H1 (cell line): Measurements from ENCODE around the gene ZBP1. TPM values are rescaled to one million over a fixed set of nuclear protein-coding genes. Genes with fewer than 3 reads are reported as not detected.

Experiments
- CTCF ChIA-PET: fragments of 300-600 bp; sonication (Branson Sonifier 250); formaldehyde crosslinking; loops from one replicate; lab custom pipeline; 2021; ENCODE audit not compliant: partially characterized antibody; lab: Charles Lee
- POLR2A ChIA-PET: fragments of 300-600 bp; sonication (Branson Sonifier 250); formaldehyde crosslinking; loops from one replicate; lab custom pipeline; 2021; ENCODE audit warnings: inconsistent platforms; ENCODE audit not compliant: partially characterized antibody; lab: Charles Lee
- DNase-seq, 2 experiments: peaks; one replicate each; pipeline versions ENCODE4 v3.0.0 to v3.0.0-alpha.2; 2010 to 2022; ENCODE audit warnings: low spot score in 2 of 2, low read depth in 1 of 2, mixed read lengths in 1 of 2
- FAIRE-seq: peaks from 2 replicates; lab custom pipeline; 2011; peaks lifted over from hg19 to GRCh38; lab: Jason Lieb, UNC
- H2AFZ ChIP-seq: 2 replicates; pipeline ENCODE4 v1.8.1; 2012; ENCODE audit warnings: low read length, inconsistent platforms
- H2AK5ac ChIP-seq: 2 replicates; pipeline ENCODE4 v1.6.1; 2013; ENCODE audit warnings: low read depth, low read length
- H2BK120ac ChIP-seq: replicated peaks from 2 replicates; pipeline ENCODE3; 2013; ENCODE audit warnings: low read depth, low read length, inconsistent platforms
- H2BK12ac ChIP-seq: 2 replicates; pipeline ENCODE4 v1.6.1; 2013; ENCODE audit warnings: low read depth, low read length
- H2BK15ac ChIP-seq: 2 replicates; pipeline ENCODE4 v1.6.1; 2013; ENCODE audit warnings: low read length
- H2BK20ac ChIP-seq: 2 replicates; pipeline ENCODE4 v1.6.1; 2013; ENCODE audit warnings: low read length
- H2BK5ac ChIP-seq: 2 replicates; pipeline ENCODE4 v1.6.1; 2013; ENCODE audit warnings: low read depth, low read length
- H3K14ac ChIP-seq: 2 replicates; pipeline ENCODE4 v1.6.1; 2013; ENCODE audit warnings: inconsistent platforms; ENCODE audit not compliant: insufficient read length
- H3K18ac ChIP-seq: 2 replicates; pipeline ENCODE4 v1.6.1; 2013; ENCODE audit warnings: low read length; ENCODE audit errors: extremely low read depth
- H3K23ac ChIP-seq: 2 replicates; pipeline ENCODE4 v1.6.1; 2013; ENCODE audit warnings: inconsistent platforms; ENCODE audit not compliant: insufficient read length
- H3K23me2 ChIP-seq: 2 replicates; pipeline ENCODE4 v1.6.1; 2013; ENCODE audit warnings: low read depth, low read length
- H3K27ac ChIP-seq: 2 replicates; pipeline ENCODE4 v1.6.1; 2011; ENCODE audit warnings: low read depth, low read length, inconsistent platforms
- H3K27me3 ChIP-seq, 4 experiments: replicated peaks in 1 of 4; 1 replicate in 1 of 4; 2 replicates in 3 of 4; pipeline versions ENCODE4 v1.6.1 to v1.8.1; 2011 to 2013; ENCODE audit warnings: low read length in 3 of 4, mild to moderate bottlenecking in 3 of 4, inconsistent platforms in 2 of 4, mixed read lengths in 2 of 4, moderate library complexity in 1 of 4; ENCODE audit not compliant: control insufficient read depth in 3 of 4, insufficient read depth in 3 of 4; ENCODE audit errors: extremely low read depth in 1 of 4
- H3K36me3 ChIP-seq, 4 experiments: 2 replicates each; pipeline versions ENCODE4 v1.6.1 to v1.8.1; 2011 to 2013; ENCODE audit warnings: mild to moderate bottlenecking in 4 of 4, low read length in 3 of 4, moderate library complexity in 2 of 4, control low read depth in 1 of 4, inconsistent platforms in 1 of 4; ENCODE audit not compliant: insufficient read depth in 4 of 4, control insufficient read depth in 2 of 4
- H3K4ac ChIP-seq: replicated peaks from 2 replicates; pipeline ENCODE3; 2013; ENCODE audit warnings: low read length, low read depth, mixed read lengths, inconsistent platforms; ENCODE audit not compliant: insufficient read length
- H3K4me1 ChIP-seq, 4 experiments: replicated peaks in 1 of 4; 1 replicate in 1 of 4; 2 replicates in 3 of 4; pipeline versions ENCODE4 v1.6.1 to v1.8.1; 2011 to 2013; ENCODE audit warnings: low read length in 3 of 4, inconsistent platforms in 2 of 4, mixed read lengths in 1 of 4; ENCODE audit not compliant: insufficient read depth in 4 of 4, control insufficient read depth in 3 of 4
- H3K4me2 ChIP-seq, 2 experiments: 2 replicates each; pipeline versions ENCODE4 v1.6.1 to v1.8.1; 2011 to 2013; ENCODE audit warnings: low read depth in 2 of 2, low read length in 2 of 2, control low read depth in 1 of 2, inconsistent platforms in 1 of 2, mild to moderate bottlenecking in 1 of 2; ENCODE audit not compliant: insufficient read depth in 1 of 2
- H3K4me3 ChIP-seq, 4 experiments: fragments of 200-600, 300-600 bp in 1 of 4; sonication (generic), shearing (Covaris generic), sonication (Bioruptor Twin) in 1 of 4; 2 replicates each; pipeline versions ENCODE4 v1.5.1 to v1.8.1; 2011 to 2016; ENCODE audit warnings: low read length in 4 of 4, low read depth in 3 of 4, control low read depth in 2 of 4, inconsistent platforms in 2 of 4, mild to moderate bottlenecking in 2 of 4, mixed read lengths in 1 of 4, moderate library complexity in 1 of 4; ENCODE audit not compliant: insufficient read depth in 2 of 4; ENCODE audit errors: extremely low read depth in 1 of 4
- H3K56ac ChIP-seq: replicated peaks from 2 replicates; pipeline ENCODE3; 2013; ENCODE audit warnings: low read depth, mild to moderate bottlenecking, mixed read lengths, low read length, inconsistent platforms; ENCODE audit not compliant: insufficient read length
- H3K79me1 ChIP-seq: 2 replicates; pipeline ENCODE4 v1.6.1; 2013; ENCODE audit warnings: low read depth, low read length, control low read depth
- H3K79me2 ChIP-seq, 2 experiments: 2 replicates each; pipeline versions ENCODE4 v1.6.1 to v1.8.1; 2012 to 2013; ENCODE audit warnings: low read length in 2 of 2, mild to moderate bottlenecking in 2 of 2, inconsistent platforms in 1 of 2; ENCODE audit not compliant: insufficient read depth in 2 of 2, control insufficient read depth in 1 of 2
- H3K9ac ChIP-seq, 4 experiments: replicated peaks in 1 of 4; 1 replicate in 1 of 4; 2 replicates in 3 of 4; pipeline versions ENCODE4 v1.6.1 to v1.8.1; 2011 to 2013; ENCODE audit warnings: low read depth in 3 of 4, low read length in 3 of 4, control low read depth in 2 of 4, mild to moderate bottlenecking in 2 of 4, moderate library complexity in 2 of 4, inconsistent platforms in 1 of 4; ENCODE audit errors: extremely low read depth in 1 of 4
- H3K9me3 ChIP-seq, 2 experiments: 2 replicates each; pipeline versions ENCODE4 v1.6.1 to v1.8.1; 2012 to 2013; ENCODE audit warnings: mild to moderate bottlenecking in 2 of 2, moderate library complexity in 2 of 2, control low read depth in 1 of 2, inconsistent platforms in 1 of 2, low read depth in 1 of 2, low read length in 1 of 2, mixed read lengths in 1 of 2; ENCODE audit not compliant: insufficient read depth in 2 of 2
- H4K20me1 ChIP-seq, 2 experiments: replicated peaks in 1 of 2; 2 replicates each; pipeline versions ENCODE3 to v1.8.1; 2011 to 2013; ENCODE audit warnings: inconsistent platforms in 2 of 2, low read length in 2 of 2, mild to moderate bottlenecking in 1 of 2; ENCODE audit not compliant: insufficient read depth in 2 of 2, control insufficient read depth in 1 of 2
- H4K5ac ChIP-seq: 2 replicates; pipeline ENCODE4 v1.6.1; 2013; ENCODE audit warnings: low read length, low read depth, mixed read lengths, inconsistent platforms; ENCODE audit not compliant: insufficient read length
- H4K8ac ChIP-seq: 2 replicates; pipeline ENCODE4 v1.8.0; 2013; ENCODE audit warnings: mild to moderate bottlenecking, moderate library complexity, low read length, inconsistent platforms; ENCODE audit not compliant: insufficient read depth; ENCODE audit errors: extremely low read depth
- H4K91ac ChIP-seq: replicated peaks from 2 replicates; pipeline ENCODE3; 2013; ENCODE audit warnings: low read length, mixed read lengths, inconsistent platforms; ENCODE audit not compliant: insufficient read length
- JUND ChIP-seq: IDR thresholded peaks from 2 replicates; pipeline ENCODE4 v1.6.1; 2011; ENCODE audit warnings: mild to moderate bottlenecking, improper control_type of control experiment, low read length
- WGBS, 2 experiments: shearing (Covaris generic) in 1 of 2; methylation state at CpG; one replicate each; pipeline versions ENCODE4 v1.1.6 to v1.1.7; 2013 to 2015; ENCODE audit warnings: low lambda C conversion rate in 2 of 2, mixed read lengths in 2 of 2, inconsistent platforms in 1 of 2, low coverage in 1 of 2, missing lambda C conversion rate in 1 of 2; ENCODE audit not compliant: insufficient replicate concordance in 2 of 2, insufficient coverage in 1 of 2, insufficient read length in 1 of 2; ENCODE audit errors: extremely low coverage in 1 of 2, missing lambda C conversion rate in 1 of 2; 5-methylcytosine and 5-hydroxymethylcytosine counted together
- polyA plus RNA-seq, 7 experiments: library from polyadenylated mRNA; depleted of rRNA in 3 of 7; stranded (reverse) in 5 of 7; unstranded in 2 of 7; fragments of >200 nt in 5 of 7; fragments of 200-250 nt in 2 of 7; gene quantifications; 1 replicate in 5 of 7; 2 replicates in 1 of 7; 4 replicates in 1 of 7; pipeline versions ENCODE4 v1.2.1 to v1.2.3, GENCODE V29; 2011 to 2013; ENCODE audit warnings: missing spikeins in 2 of 7, mixed read lengths in 2 of 7
- total RNA-seq: library from RNA; stranded (reverse); fragmentation: NEBNext Ultra II Directional; extraction: Animal tissue kit (Norgen Biotek cat#: 25700); gene quantifications from 2 replicates; pipeline ENCODE4 v1.2.1, GENCODE V29; 2021

The ZBP1 gene
- total and polyA plus RNA-seq, 2 of the 8 experiments (the other 6 are each of a cell fraction or from before 2014, with no cell fraction given): not detected

DNA sequence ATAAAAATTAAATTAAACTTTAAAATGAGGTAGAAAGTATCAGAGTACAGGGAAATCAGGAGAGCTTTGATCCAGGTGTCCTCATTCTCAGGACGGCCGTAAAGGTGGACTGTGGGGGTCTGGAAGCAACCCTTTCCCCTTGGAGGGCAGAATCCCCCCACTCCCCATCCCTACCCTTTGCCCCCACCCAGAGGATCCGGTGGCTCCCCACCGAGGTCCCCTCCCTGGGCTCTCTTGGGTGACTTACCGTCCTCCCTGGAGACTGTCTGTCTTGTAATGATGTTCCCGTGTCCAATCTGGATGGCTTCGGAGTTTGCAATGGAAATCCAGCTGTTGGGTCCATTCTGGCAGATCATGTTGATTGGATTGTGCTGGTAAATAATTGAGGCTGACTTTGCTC, 7.3 kb downstream of the ZBP1 start:
- no peak overlapping the region for H3K14ac ChIP-seq
- CTCF ChIA-PET: interaction anchor here (0.8 to 3.8 kb wide), 2 partner anchors 10 to 11 kb away, joined by 3 to 23 read pairs; no protein-coding TSS in a partner anchor
- no peak overlapping the region for H2AK5ac ChIP-seq
- H3K4me2 ChIP-seq: no peak overlapping the region
- H3K36me3 ChIP-seq: no peaks in the 10 kb centered on the region
- peaks cover 0 to 1% (median 0%) of the 10 kb centered on the region in 4 experiments; a peak in 1 of 7 replicates for H3K4me1 ChIP-seq
- H3K27me3 ChIP-seq: no peaks in the 10 kb centered on the region
- H2BK120ac ChIP-seq: no peak overlapping the region
- H3K9ac ChIP-seq: no peak overlapping the region
- H2AFZ ChIP-seq: no peak overlapping the region
- H2BK5ac ChIP-seq: no peak overlapping the region
- H3K18ac ChIP-seq: no peak overlapping the region
- no peak overlapping the region for H4K91ac ChIP-seq
- H4K20me1 ChIP-seq: no peaks in the 10 kb centered on the region
- no peaks in the 10 kb centered on the region for H3K79me2 ChIP-seq
- no peak overlapping the region for H4K8ac ChIP-seq
- no peak overlapping the region for H3K27ac ChIP-seq
- no peak overlapping the region for H3K4me3 ChIP-seq
- no peak overlapping the region for H3K23ac ChIP-seq
- FAIRE-seq (no peak), DNase-seq (no peak)
- H2BK15ac ChIP-seq: no peak overlapping the region
- WGBS, 2 experiments: 92% methylated on average over 7 of the region's 7 CpGs; no CpG with 5 or more reads in 1 of the 2 experiments
- H4K5ac ChIP-seq: no peak overlapping the region
- H3K56ac ChIP-seq: no peak overlapping the region
- H3K23me2 ChIP-seq: no peaks in the 10 kb centered on the region
- H3K79me1 ChIP-seq: no peaks in the 10 kb centered on the region
- H3K9me3 ChIP-seq: no peaks in the 10 kb centered on the region
- no peak overlapping the region for H2BK12ac ChIP-seq
- H3K4ac ChIP-seq: no peak overlapping the region
- no peak overlapping the region for H2BK20ac ChIP-seq
- POLR2A ChIA-PET: no interaction called here
- TF ChIP-seq JUND: no peak
